ENCODE measurements around the gene CTNNA2.

Gene CTNNA2

GRCh38 chr2:79861059-79861374, 348.2 kb downstream of the CTNNA2 start:
- TF ChIP-seq TAF1 (IDR thresholded peaks at IDR 0.05; ENCODE audit: borderline replicate concordance, insufficient read depth, low read length) = no peak
- no peak for TF ChIP-seq SIN3A (IDR thresholded peaks at IDR 0.05; ENCODE audit: borderline replicate concordance, insufficient read depth, low read length)
- TF ChIP-seq REST (IDR thresholded peaks at IDR 0.05; ENCODE audit: insufficient read depth in 1 of 2, low read depth in 2 of 2, low read length in 2 of 2) = no peak
- no peak for TF ChIP-seq FOXP2 (optimal IDR thresholded peaks at IDR 0.05; ENCODE audit: borderline replicate concordance, extremely low read depth, extremely low read length, insufficient read depth)
- no peak for TF ChIP-seq POLR2AphosphoS5 (IDR thresholded peaks at IDR 0.05; ENCODE audit: low read depth, low read length)

GRCh38 chr2:79862756-79863155, 349.9 kb downstream of the CTNNA2 start:
- TF ChIP-seq POLR2AphosphoS5 (IDR thresholded peaks at IDR 0.05; ENCODE audit: low read depth, low read length) = no peak
- TF ChIP-seq TAF1 (IDR thresholded peaks at IDR 0.05; ENCODE audit: borderline replicate concordance, insufficient read depth, low read length) = no peak
- TF ChIP-seq SIN3A (IDR thresholded peaks at IDR 0.05; ENCODE audit: borderline replicate concordance, insufficient read depth, low read length) = no peak
- TF ChIP-seq FOXP2 (optimal IDR thresholded peaks at IDR 0.05; ENCODE audit: borderline replicate concordance, extremely low read depth, extremely low read length, insufficient read depth) = no peak
- TF ChIP-seq REST (IDR thresholded peaks at IDR 0.05; ENCODE audit: insufficient read depth in 1 of 2, low read depth in 2 of 2, low read length in 2 of 2) = no peak

GRCh38 chr2:79872656-79873055, 359.8 kb downstream of the CTNNA2 start:
- TF ChIP-seq SIN3A (IDR thresholded peaks at IDR 0.05; ENCODE audit: borderline replicate concordance, insufficient read depth, low read length) (no peak), TAF1 (IDR thresholded peaks at IDR 0.05; ENCODE audit: borderline replicate concordance, insufficient read depth, low read length) (no peak), REST (IDR thresholded peaks at IDR 0.05; ENCODE audit: insufficient read depth in 1 of 2, low read depth in 2 of 2, low read length in 2 of 2) (no peak), FOXP2 (optimal IDR thresholded peaks at IDR 0.05; ENCODE audit: borderline replicate concordance, extremely low read depth, extremely low read length, insufficient read depth) (no peak), POLR2AphosphoS5 (IDR thresholded peaks at IDR 0.05; ENCODE audit: low read depth, low read length) (no peak)

GRCh38 chr2:79874015-79874414, 361.2 kb downstream of the CTNNA2 start:
- TF ChIP-seq TAF1 (IDR thresholded peaks at IDR 0.05; ENCODE audit: borderline replicate concordance, insufficient read depth, low read length) (no peak), REST (IDR thresholded peaks at IDR 0.05; ENCODE audit: insufficient read depth in 1 of 2, low read depth in 2 of 2, low read length in 2 of 2) (no peak), FOXP2 (optimal IDR thresholded peaks at IDR 0.05; ENCODE audit: borderline replicate concordance, extremely low read depth, extremely low read length, insufficient read depth) (no peak), POLR2AphosphoS5 (IDR thresholded peaks at IDR 0.05; ENCODE audit: low read depth, low read length) (no peak), SIN3A (IDR thresholded peaks at IDR 0.05; ENCODE audit: borderline replicate concordance, insufficient read depth, low read length) (no peak)

GRCh38 chr2:79876430-79876829, 363.6 kb downstream of the CTNNA2 start:
- TF ChIP-seq POLR2AphosphoS5 (IDR thresholded peaks at IDR 0.05; ENCODE audit: low read depth, low read length) (no peak), TAF1 (IDR thresholded peaks at IDR 0.05; ENCODE audit: borderline replicate concordance, insufficient read depth, low read length) (no peak), FOXP2 (optimal IDR thresholded peaks at IDR 0.05; ENCODE audit: borderline replicate concordance, extremely low read depth, extremely low read length, insufficient read depth) (no peak), SIN3A (IDR thresholded peaks at IDR 0.05; ENCODE audit: borderline replicate concordance, insufficient read depth, low read length) (no peak), REST (IDR thresholded peaks at IDR 0.05; ENCODE audit: insufficient read depth in 1 of 2, low read depth in 2 of 2, low read length in 2 of 2) (no peak)
